Measurements from ENCODE around the gene MRPL2.
A peak's percentile ranks its signal among the peaks of the same experiment; 100 is the strongest.

The MRPL2 gene

GRCh38 chr6:43020847-43021246 lies 38.4 kb downstream of the MRPL2 start:
- no peak for DNase-seq (ENCODE audit: low spot score)

GRCh38 chr6:43020052-43020705 lies 39.1 kb downstream of the MRPL2 start:
- no peak for DNase-seq (ENCODE audit: low spot score)

GRCh38 chr6:43019152-43019551 lies 40.1 kb downstream of the MRPL2 start:
- no peak for DNase-seq (ENCODE audit: low spot score)

GRCh38 chr6:43016943-43017334 lies 42.3 kb downstream of the MRPL2 start:
- DNase-seq (ENCODE audit: low spot score) = no peak

GRCh38 chr6:43016176-43016942 lies 42.9 kb downstream of the MRPL2 start:
- DNase-seq (ENCODE audit: low spot score) = no peak

GRCh38 chr6:43014434-43014909 lies 44.8 kb downstream of the MRPL2 start:
- DNase-seq (ENCODE audit: low spot score) = peak; percentile 52

GRCh38 chr6:43013843-43014433 lies 45.3 kb downstream of the MRPL2 start, which contains the start of the genes KLHDC3 and MEA1:
KLHDC3 (plus strand) TSS chr6:43014249; CDS start chr6:43017193, 2,944 bp downstream.
MEA1 (minus strand) TSS chr6:43013946; CDS start chr6:43013813, 133 bp downstream.
- DNase-seq (ENCODE audit: low spot score) = peak; percentile 100

GRCh38 chr6:43013097-43013842 lies 46.0 kb downstream of the MRPL2 start:
- peak; percentile 24 for DNase-seq (ENCODE audit: low spot score)

GRCh38 chr6:43012364-43012763 lies 46.9 kb downstream of the MRPL2 start:
- DNase-seq (ENCODE audit: low spot score) = no peak

- no peak for DNase-seq (ENCODE audit: low spot score)
Measured at GRCh38 chr6:43011207-43011606, 48.0 kb downstream of the MRPL2 start.

GRCh38 chr6:43009124-43009523 lies 50.1 kb downstream of the MRPL2 start:
- peak; percentile 41 for DNase-seq (ENCODE audit: low spot score)

GRCh38 chr6:43007126-43007525 lies 52.1 kb downstream of the MRPL2 start:
- no peak for DNase-seq (ENCODE audit: low spot score)

- DNase-seq (ENCODE audit: low spot score) = no peak
Measured at GRCh38 chr6:43006251-43006650, 53.0 kb downstream of the MRPL2 start.

- DNase-seq (ENCODE audit: low spot score) = no peak
Measured at GRCh38 chr6:43005844-43006243, 53.4 kb downstream of the MRPL2 start.

Measured in AG08395 (cell line).